ENCODE measurements around the gene TMEM233.

The TMEM233 gene

DNA sequence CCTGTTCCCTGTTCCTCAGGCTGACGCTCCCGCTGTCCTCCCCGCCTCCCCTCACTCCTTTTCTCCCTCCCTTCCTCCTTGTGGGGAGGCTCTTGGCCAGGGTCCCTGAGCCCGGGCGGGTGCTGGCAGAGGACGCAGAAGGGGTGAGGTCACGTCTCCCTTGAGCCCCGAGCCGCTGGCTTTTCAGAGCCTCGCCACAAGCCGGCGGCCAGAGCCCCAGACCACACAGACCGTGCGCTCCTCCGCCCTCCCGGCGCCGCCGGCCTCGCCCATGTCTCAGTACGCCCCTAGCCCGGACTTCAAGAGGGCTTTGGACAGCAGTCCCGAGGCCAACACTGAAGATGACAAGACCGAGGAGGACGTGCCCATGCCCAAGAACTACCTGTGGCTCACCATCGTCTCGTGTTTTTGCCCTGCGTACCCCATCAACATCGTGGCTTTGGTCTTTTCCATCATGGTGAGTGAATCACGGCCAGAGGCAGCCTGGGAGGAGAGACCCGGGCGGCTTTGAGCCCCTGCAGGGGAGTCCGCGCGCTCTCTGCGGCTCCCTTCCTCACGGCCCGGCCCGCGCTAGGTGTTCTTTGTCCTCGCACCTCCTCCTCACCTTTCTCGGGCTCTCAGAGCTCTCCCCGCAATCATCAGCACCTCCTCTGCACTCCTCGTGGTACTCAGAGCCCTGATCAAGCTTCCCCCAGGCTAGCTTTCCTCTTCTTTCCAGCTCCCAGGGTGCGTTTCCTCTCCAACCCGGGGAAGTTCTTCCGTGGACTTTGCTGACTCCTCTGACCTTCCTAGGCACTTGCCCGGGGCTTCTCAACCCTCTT is at the start of gene TMEM233:
Gene TMEM233, plus strand, starts transcription at position 197 of the 821 bp plus-strand sequence. Its CDS starts 75 bp downstream, at position 272.
- no peak for DNase-seq

DNA sequence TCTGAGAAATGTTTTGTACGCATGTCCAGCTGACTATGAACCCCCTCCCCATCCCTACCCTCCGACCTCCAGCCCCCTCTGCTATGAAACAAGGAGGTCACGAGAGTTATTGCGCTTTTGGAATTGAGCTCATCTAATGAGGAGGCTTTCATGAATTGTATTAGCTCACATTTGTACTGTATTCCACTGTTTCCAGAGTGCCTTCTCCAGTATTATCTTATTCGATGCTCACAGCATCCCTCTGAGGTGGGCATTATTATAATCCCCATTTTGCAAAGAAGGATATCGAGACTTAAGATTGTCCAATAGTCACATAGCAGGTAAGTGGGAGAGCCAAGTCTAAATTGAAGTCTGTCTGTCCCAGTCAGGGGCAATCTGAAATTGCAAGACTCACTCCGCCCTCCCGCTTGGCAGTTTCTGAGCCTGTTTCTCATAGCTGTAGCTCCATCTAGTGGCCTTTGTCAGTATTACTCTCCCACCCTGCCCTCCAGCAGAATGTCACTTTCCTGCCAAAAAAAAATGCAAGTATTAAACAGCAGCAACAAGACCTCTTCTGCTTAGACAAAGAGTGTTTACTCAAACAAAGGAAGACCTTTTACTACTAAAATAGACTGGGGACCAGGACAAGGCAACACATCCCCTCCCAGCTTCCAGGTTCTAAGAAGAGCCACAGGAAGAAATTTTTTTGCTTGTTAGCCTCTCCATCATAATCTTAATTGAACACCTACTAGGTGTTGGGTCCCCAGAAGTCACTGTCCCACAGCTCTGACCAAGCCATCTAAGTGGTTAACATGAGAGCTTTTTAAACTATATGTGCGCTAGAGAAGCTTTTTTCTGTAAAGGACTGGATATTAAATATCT is 48.6 kb upstream of the TMEM233 start:
- peak; percentile 74 for DNase-seq

DNA sequence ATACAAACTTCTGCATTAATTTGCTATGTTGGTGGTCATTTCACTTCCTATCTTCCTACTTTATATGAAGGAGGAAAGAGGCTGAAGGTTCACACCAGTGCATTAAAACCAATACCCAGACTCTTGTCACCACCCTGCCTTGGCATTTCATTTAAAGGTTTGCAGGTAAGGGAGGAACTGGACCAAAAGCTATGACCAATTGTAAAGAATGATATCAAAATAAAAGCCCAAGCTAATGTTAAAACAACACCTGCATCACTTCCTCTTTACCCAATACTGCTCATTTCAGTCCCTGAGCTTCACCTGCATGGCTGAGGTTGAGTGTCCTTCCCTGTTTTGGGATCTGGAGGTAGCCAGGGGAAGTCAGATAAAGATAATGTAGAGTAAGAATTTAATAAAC is 47.2 kb upstream of the TMEM233 start:
- DNase-seq, result no peak

DNA sequence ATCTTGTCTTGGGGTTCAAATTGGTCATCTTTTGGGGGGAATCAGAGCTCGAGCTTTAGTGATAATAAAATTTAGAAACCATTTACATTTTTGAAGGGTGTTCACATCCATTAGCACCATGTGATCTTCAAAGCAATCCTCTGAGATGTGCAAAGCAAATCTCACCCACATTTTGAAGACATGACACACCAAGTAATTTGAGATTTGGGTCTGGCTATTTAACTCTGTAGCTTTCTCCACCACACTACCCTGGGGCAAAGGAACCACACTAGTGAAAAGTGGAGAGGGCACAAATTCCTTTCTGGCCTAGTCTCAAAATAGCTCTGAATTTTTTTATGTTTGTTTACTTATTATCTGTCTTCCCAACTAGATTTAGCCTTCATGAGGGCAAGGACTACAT is 46.6 kb upstream of the TMEM233 start:
- DNase-seq, result no peak

DNA sequence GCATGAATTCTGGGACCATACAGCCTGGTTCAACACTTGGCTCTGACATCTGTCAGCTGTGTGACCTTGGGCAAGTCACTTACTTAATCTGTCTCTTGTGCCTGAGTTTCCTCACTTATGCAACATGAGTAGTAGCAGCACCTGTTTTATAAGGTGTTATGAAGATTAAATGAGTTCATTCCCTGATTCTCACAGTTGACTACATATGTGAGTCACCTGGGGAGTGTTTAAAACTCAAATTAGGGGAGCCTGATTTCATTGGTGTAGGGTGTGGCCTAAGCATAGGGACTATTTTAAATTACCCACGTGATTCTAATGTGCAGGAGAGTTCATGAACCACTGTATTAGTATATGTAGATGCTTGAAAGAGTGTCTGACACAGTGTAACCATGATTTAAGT is 36.7 kb upstream of the TMEM233 start:
- no peak for DNase-seq

DNA sequence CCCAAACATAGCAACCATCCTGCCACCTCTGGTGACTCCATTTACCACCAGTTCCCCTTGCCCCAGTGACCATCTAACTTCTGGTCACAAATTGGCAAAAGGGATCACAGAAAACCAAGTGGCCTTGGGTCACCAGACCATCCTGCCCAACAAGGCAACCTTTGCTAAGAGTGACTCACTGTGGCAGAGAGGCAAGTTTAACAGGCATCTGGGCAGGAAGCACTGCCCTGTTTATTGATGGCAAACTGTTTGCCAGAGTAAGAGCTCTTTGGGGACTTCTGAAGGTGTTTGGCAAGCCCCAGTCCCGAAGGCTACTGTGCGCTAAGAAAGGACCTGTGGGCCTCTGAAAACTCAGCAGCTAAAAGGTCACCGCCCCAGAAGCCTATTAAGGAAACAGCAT is 28.2 kb upstream of the TMEM233 start:
- no peak for DNase-seq

DNA sequence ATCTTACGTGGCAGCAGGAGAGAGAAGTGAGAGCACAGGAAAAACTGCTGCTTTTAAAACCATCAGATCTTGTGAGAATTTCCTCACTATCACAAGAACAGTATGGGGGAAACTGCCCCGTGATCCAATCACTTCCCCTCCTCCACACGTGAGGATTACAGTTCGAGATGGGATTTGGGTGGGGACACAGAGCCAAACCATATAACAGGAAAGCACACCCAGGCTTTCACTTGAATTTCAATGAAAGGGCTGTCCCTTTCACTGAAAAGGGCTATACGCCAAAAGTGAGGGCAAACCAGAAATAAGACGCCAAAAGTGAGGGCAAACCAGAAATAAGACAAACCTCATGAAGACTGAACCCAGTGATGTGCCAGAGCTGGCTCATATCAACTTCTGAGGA is 22.8 kb upstream of the TMEM233 start:
- no peak for DNase-seq

DNA sequence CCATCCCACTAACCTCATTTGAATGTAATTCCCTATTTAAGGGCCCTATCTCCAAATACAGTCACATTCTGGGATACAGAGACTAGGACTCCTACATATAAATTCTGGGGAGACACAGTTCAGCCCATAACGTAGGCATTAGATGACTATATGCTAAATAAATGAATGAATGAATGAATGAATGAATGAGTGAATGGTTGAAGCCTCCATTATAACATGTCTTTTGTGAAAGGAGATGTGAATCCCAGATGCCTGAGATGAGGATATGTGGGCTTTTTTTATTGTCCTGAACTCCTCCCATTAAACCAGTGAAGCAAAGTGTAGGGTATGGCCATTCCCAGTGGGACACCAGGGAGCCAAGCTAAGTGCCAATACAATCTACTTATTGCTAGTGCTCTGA is 20.5 kb upstream of the TMEM233 start:
- DNase-seq, result no peak

DNA sequence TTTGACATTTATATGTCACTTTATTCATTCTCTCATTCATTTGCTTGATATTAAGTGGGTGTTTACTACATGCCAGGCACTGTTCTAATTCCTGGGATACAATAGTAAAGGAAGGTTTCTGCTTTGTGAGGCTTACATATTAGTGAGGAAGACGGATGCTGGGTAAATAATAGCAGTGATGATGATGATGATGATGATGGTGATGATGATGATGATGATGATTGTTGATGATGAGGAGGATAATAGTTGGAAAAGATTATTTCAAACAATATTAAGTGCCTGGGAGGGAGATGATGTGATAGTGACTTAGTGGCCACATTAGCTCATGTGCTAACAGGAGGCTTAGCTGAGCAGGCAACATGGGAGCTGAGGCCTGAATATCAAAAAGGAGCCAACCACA is 19.3 kb upstream of the TMEM233 start:
- no peak for DNase-seq

DNA sequence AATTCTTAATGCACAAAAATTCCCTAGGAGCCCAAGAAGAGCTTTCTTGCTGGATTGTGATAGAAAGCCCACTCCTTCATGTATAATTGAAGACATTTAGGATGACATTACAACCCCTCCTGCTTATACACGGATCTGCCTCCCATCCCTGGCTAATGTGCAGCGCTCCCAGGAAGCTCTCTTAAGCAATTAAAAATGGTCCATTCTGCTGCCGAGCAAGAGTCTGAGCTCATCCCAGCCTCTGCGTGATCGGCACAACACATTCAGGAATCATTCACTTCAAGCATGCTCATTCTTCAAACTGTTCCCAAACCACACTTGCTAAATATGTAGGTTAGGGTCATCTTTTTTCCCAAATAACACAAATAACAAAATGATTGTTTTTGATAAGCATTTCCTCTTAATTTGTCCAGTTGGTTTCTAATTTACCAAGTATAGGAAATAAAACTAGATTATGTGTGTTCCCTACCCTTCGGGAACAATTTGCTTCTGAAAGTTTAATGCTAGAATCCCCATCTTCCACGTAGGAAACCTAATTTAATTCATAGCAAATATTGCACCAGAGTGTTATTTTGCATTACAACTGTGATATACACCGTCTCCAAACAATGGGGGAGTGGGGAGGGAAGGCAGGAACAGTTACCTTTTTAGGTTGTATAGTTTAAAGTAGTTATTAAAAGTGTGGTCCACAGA is 17.3 kb upstream of the TMEM233 start:
- DNase-seq, result no peak

DNA sequence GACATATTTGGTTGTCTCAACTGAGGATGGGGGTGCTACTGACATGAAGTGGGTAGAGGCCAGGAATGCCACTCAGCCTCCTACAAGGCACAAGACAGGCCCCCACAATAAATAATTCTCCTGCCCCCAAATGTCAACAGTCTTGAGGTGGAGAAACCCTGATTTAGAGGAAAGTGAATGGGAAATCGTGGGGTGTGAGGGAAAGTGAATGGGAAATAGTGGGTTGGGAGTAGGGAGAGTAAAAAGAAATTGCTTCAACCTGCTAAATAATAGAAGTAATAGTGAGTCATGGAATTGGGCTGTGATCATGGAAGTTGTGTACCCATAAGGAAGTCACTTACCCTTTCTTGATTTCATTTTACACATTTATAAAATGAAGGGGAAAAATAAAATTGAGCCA is 16.7 kb upstream of the TMEM233 start:
- DNase-seq, result no peak

DNA sequence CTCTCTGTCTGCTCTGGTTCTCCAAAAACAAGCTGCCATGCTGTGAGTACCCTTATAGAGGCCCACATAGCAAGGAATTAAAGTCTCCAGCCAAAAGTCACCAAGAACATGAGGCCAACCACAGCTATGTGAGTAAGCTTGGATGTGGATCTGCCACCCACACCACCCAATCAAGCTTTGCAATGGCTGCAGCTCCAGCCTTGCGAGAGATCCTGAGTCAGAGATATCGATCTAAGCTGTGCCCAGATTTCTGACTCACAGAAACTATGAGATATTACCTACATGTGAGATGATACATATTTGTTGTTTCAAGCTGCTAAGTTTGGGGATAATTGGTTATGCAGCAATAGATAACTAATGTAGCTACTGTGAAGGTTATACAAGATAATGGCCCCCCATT is 15.5 kb upstream of the TMEM233 start:
- no peak for DNase-seq

DNA sequence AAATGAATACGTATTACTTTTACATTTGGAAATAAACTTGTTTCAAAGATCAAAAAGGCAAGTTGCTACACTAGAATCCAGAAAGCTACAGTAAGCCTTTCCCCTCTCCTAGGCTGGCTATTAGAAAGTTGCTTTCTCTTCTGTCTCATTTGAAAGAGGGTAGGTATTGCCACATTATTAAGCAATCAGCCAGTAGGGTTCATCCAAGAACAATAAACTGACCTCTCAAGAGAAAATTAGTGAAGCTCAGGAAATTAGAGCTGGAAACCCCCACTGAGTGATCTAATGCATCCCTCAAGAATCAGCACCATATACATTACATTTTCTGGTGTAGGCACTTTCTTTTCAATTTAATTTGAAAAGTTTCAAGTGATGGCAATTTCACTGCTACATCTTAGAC is 4.5 kb upstream of the TMEM233 start:
- DNase-seq, result no peak

DNA sequence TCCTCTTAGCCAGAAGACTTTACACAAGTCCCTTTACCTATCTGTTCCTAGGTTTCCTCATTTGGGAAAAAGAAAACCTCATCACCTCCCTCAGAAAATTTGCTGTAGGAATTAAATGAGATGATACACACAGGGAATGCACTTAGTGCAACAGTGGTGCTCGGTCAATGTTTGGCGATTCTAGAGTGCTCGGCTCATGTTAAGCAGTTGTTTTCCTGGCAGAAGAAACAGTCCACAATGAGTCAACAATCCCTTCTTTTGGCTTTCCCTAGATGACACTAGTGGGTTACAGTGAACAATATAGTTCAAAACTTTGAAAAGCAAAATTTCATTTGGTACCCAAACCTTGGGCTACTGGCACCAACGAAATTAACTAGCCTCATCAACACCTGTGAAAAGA is 3.9 kb upstream of the TMEM233 start:
- no peak for DNase-seq

DNA sequence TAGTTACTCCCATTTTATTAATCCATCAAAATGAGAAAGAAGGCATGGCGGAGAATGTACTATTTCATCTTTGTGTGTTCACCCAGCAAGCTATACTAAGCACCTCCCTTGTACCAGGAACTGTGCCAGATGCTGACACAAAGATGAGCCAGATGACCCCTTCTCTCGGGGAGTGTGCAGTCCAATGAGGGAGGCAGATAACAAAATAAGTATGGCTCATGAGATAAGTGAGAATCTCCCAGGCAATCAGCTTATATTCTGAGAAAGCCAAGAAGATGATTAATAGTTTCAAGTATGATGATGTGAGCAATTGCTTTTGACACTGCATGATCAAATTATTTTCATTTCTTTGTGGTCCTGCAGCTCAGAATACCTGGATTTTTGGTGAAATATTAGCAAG is 1.3 kb upstream of the TMEM233 start:
- no peak for DNase-seq

DNA sequence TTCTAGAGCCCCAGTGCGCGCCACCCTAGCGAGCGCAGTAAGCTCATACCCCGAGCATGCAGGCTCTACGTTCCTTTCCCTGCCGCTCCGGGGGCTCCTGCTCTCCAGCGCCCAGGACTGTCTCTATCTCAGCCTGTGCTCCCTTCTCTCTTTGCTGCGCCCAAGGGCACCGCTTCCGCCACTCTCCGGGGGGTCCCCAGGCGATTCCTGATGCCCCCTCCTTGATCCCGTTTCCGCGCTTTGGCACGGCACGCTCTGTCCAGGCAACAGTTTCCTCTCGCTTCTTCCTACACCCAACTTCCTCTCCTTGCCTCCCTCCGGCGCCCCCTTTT is 791 bp downstream of the TMEM233 start:
- no peak for DNase-seq

DNA sequence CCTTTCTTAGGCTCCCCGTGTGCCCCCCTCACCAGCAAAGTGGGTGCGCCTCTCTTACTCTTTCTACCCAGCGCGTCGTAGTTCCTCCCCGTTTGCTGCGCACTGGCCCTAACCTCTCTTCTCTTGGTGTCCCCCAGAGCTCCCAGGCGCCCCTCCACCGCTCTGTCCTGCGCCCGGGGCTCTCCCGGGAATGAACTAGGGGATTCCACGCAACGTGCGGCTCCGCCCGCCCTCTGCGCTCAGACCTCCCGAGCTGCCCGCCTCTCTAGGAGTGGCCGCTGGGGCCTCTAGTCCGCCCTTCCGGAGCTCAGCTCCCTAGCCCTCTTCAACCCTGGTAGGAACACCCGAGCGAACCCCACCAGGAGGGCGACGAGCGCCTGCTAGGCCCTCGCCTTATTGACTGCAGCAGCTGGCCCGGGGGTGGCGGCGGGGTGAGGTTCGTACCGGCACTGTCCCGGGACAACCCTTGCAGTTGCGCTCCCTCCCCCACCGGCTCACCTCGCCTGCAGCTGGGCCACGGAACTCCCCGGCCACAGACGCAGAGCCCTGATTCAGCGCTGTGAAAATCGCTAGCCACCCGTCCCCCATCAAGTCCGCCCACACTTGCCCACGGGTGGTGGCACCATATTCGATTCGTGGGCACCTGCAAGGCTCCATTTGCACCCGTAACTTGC is 1.3 kb downstream of the TMEM233 start:
- DNase-seq, result no peak

DNA sequence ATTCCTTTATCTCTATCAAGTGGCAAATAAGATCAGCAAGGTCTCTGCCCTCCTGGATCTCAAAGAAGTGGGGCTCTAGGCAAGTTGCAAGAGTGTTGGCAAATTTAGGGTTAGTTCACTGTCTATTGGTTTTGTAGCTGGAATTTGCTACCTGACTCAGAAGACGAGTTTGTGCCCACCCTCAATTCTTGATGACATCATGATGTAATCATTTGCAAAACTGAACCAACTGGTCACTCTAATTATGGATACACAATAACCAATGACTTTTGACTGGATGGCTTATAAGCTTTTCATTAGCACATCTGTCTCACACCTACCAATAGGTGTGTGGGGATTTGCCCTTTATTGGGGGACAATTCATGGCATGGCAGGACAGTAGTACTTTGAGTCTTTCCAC is 4.6 kb downstream of the TMEM233 start:
- no peak for DNase-seq

DNA sequence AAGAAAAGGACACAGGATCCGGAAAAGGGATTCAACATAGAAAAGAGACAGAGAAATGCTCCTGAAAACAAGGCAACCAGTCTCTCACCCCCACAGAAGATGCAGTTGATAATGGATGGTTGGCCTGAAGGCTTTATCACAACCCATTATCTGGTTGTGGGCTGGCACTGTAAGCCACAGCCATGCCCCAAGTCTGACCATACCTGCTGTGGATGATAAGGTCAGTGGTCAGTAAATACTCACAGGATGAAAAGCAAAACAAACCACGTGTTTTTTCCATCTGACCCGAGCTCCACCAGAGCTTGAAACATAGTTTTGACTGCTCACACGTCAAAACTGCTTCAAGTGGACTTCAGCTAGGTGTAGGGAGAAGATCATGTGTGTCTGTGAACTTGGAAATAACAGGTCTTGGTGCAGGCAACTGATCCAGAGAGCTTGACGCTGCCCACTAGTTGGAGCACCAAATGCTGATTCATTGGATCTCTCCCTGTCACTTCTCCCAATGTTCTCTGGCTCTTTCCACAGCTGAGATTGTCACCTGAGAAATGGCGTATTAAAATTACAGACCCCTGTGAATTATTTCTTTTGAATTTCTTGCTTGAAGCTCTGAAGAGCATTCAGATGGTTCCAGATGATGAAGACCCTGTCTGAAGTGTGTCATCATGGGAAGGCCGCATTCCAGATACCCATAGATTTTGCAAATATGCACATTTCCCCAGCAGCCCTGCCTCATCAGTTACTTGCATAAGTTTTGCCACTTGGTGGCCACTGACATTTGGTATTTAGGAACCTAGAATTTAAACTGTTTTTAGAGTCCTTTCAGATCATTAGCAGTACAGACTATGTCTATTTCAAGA is 8.5 kb downstream of the TMEM233 start:
- no peak for DNase-seq

DNA sequence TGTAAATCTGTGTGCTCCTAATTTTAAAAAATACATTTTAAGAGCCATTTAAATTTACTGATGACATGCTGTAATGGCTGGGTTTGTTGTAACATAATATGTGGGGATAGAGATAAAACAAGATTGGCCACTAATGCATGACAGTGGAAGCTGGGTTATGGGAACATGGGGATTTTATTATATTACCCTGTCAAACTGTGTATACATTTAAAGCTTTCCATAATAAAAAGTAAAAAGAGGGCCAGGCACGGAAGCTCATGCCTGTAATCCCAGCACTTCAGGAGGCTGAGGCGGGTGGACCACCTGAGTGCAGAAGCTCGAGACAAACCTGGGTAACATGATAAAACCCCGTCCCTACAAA is 9.1 kb downstream of the TMEM233 start:
- DNase-seq, result no peak

DNA sequence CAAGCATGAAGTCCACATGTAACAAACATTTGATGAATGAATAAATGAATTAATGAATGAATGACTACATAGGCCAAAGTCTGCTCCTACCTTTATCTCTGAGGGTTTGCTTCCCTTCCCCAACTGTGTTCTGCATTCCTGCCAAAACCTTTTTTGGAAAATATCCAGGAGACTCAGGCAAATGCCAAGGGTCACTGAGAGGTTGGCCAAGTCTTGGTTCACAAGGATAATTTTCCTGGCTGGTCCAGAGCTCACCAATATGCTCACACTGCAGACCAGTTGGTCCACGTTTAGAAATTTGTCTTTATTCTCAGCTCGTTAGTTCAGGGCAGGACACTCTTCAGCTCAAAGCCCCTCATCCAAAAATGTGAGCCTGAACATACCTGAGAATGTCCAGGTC is 10.2 kb downstream of the TMEM233 start:
- no peak for DNase-seq

DNA sequence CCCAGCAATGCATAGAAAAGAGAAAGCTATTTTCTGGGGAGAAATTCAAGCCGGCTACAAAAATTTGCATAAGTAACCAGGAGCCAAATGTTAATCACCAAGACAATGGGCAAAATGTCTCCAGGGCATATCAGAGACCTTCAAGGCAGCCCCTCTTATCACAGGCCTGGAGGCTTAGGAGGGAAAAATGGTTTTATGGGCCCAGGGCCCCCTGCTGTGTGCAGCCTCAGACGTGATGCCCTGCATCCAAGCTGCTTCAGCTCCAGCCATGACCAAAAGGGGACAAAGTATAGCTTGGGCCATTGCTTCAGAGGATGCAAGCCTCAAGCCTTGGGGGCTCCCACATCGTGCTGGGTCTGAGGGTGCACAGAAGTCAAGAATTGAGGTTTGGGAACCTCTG is 15.8 kb downstream of the TMEM233 start:
- DNase-seq, result no peak
